GM21367 (cell line): ENCODE results near the gene HTR1E.
"Not testable (repeated sequence)": the region's sequence is repeated elsewhere in the genome, so short reads cannot be mapped to it uniquely, and the experiment has no call there.

Source experiments
- ATAC-seq: cut with Tn5 transposase; IDR thresholded peaks from one replicate; pipeline ENCODE4 v1.9.1; 2021; ENCODE audit not compliant: unreplicated experiment

Gene HTR1E

DNA sequence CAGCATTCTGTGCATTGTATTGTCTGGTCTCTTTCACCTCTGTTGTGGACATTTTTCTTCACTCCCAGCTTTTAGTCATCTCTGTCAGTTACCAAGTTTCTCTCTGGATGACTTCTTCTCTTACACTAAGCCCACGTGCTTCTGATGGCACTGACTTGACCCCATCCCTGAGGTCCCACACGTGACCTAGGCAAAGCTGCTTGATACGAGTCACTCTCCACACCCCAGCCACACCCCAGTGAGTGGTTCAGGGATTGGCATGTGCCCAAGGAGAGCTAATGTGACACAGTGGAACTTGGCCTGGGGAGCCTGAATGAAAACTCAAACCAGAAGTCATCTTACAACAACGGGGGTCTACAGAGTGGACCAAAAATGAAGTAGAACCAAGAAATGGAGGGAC is 32.2 kb downstream of the HTR1E start:
- ATAC-seq = no peak

DNA sequence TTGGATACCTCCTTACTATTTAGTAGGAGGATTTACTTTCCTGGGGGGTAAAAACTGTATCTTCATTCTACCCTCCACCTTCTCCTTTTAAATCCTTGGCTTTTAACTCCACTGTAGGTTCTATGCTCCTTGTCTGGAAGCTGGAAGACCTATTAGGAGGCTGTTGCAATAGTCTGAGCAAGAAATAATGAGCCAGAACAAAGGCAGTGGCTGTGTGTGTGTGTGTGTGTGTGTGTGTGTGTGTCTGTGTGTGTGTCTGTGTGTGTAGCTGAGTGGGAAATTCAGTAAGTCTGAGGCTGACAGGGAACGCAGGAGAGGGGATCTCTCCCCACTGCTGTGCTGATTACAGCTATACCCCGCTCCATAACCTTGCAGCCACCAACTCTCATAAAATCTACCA is 35.8 kb downstream of the HTR1E start:
- no peak for ATAC-seq

- no peak for ATAC-seq
Measured at GRCh38 chr6:86978251-86978650, 40.9 kb downstream of the HTR1E start.

GRCh38 chr6:87001494-87001893 is 64.2 kb downstream of the HTR1E start:
- no peak for ATAC-seq

GRCh38 chr6:87002391-87002790 is 65.1 kb downstream of the HTR1E start:
- not testable (repeated sequence) for ATAC-seq

GRCh38 chr6:87006541-87006940 is 69.2 kb downstream of the HTR1E start:
- ATAC-seq = not testable (repeated sequence)

GRCh38 chr6:87009581-87009980 is 72.3 kb downstream of the HTR1E start:
- ATAC-seq = not testable (repeated sequence)

- ATAC-seq = no peak
Measured at GRCh38 chr6:87012035-87012434, 74.7 kb downstream of the HTR1E start.

GRCh38 chr6:87012743-87013142 is 75.4 kb downstream of the HTR1E start:
- no peak for ATAC-seq

DNA sequence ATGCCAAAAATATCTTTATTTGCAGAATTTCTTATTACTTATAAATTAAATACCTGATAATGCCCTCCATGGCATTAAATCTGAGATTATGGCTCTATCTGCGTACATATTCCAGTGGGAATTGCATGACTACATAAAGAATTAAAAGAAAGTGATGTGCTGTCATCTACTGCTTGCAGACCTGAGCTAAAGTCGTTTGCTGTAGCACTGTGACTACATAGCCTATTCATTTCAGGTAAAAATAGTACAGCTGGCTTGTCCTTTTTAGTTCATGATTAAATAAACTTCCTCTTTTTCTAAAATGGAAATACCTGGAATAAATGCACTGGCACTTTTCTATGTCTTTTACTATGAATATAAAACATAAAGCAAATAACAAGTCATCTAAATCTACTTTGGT is 79.4 kb downstream of the HTR1E start:
- ATAC-seq = no peak

GRCh38 chr6:87027021-87027420 is 89.7 kb downstream of the HTR1E start:
- ATAC-seq = no peak

DNA sequence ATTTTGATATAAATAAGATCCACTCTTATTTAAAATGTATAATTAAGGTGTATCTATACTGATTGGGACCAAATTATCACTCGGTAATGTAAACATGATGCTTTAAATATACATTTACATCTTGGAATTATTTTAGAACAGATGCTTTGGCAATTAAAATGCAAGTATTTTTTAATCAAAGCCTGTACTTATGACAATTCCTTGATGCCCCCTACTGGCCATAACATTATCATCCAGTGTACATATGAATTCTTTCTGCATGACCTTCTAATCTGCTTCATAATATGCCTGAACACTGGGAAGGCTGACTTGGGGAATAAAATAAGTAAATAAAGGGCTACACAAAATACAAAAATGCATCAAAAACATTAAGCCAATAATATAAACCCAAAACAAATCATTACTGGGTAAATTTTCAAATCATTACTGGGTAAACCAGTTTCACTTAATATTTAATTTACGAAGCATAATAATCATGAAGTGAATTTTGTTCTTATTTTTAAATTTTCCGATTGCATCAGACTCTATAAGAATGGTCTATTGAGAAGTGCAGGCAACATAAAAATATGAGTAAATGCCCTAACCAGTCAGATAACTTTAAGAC is 92.5 kb downstream of the HTR1E start:
- no peak for ATAC-seq

DNA sequence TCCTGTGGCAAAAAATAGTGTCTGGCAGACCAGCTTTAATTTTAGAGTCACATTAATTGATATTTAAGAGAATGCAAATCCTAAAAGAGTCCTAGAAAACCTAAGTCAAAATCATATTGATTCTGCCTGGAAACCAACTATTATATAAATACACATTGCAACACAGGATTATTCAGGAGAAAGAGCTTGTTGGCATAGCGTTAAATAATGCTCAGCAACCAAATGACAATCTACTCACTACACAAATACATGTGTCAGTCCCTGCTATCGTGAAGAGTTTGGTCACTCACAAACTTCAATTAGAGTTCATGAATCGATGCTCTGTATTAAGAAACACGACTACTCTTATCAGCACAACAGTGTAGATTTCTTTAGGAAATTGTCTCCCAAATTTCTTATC is 103.4 kb downstream of the HTR1E start:
- no peak for ATAC-seq

DNA sequence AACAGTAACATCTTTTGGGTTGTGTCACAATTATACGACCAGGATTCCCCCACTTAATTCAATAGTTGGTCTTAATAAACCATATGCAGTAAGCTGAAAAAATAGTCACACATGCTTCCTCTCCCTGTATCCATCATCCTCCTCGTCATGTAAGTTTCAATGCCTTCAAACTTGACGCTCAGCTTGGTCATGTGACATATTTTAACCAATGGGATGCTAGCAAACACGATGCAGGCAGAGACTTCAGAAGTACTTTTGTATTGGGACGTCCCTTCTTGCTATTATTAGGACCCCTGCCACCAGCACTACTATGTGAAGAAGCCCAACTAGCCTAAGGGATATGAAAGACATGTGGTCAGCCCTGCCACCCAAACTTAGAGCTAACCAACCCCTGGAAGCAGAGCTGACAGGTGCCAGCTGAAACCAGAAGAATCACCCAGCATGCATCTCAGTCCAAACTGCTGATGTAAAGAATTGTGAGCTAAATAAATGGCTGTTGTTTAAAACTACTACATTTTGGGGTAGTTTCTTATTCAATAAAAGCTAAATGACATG is 108.3 kb downstream of the HTR1E start:
- no peak for ATAC-seq

DNA sequence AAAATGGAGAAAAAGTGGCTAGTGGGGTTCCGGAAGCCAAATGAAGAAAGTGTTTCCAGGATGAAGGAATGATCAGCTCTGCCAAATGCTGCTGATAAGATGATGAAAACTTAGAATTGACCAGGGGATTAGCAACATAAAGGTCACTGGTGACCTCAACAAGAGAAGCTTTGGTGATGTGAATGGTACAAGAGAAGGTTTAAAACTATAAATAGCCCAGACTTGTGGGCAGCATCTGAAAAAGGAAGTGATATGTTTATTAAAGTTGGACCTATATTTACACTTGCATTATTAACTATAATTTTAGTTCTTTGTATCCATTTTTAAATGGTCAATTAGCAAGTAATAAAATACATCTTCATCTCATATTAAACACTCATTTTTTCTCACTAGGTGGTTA is 112.5 kb downstream of the HTR1E start:
- peak; percentile 58 for ATAC-seq

DNA sequence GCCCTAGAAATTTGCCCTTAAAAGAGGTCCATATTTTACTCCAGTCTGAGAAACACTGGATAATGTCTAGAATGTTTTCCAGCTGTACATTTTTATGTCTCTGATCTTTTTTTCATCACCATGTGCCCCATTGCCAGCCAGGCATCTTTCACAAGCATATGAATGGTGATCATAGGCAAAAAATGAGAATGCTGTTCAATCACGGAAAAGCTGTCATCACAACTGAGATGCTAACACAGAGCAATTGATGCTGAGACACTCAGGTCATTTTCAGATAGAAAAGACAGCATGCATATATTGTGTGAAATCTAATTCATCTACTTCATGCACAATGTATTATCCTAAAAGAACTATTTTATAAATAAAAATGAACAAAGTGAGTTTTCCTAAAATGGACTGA is 116.0 kb downstream of the HTR1E start:
- ATAC-seq = no peak

DNA sequence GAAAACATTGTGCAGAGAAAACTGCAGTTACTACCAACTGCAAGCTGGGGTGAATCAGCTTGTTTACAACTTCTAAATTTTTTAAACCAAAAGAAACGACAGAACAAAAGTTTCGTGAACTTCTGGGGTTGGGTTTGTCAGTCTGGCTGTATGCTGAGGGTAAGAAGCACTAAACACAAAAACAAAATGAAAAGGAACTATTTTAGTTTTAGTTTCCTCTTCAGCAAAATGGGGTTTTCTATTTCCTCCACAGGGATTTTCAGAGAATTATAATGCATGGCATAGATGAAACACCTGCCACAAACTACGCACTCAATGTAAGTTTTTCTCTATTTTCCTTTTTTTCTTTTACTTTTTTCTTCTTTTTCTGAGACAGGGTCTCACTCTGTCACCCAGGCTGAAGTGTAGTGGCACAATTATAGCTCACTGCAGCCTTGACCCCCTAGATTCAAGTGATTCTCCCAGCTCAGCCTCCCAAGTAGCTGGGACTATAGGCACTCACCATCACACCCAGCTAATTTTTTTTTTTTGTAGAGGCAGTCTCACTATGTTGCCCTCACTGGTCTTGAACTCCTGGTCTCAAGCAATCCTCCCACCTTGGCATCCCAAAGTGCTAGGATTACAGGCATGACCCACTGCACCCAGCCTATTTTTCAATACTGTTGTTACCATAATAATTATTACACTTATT is 117.0 kb downstream of the HTR1E start:
- ATAC-seq = no peak

GRCh38 chr6:87059943-87060342 is 122.6 kb downstream of the HTR1E start:
- no peak for ATAC-seq

DNA sequence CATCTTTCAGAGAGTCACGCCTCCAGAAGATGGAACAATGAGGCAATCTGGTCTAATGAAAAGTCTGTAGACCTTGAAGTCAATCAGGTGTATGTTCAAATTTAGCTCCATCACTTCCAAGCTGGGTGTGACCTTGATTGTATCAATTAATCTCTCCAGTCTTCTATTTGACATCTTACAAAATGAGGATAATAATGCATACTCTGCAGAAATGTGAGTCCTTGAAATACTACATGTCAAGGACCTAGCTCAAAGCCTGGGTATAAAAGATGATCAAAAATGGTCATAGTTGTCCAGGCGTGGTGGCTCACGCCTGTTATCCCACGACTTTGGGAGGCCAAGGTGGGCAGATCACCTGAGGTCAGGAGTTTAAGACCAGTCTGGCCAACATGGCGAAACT is 127.8 kb downstream of the HTR1E start:
- no peak for ATAC-seq
